ENCODE data around the gene KRT80. TPM values are rescaled to one million over a fixed set of nuclear protein-coding genes. Genes with fewer than 3 reads are reported as not detected.
A peak's percentile ranks its signal among the peaks of the same experiment; 100 is the strongest.

Gene KRT80
- total RNA-seq, 4 donors from 2014 or later, result 78.6 to 293 (median 185) TPM

DNA sequence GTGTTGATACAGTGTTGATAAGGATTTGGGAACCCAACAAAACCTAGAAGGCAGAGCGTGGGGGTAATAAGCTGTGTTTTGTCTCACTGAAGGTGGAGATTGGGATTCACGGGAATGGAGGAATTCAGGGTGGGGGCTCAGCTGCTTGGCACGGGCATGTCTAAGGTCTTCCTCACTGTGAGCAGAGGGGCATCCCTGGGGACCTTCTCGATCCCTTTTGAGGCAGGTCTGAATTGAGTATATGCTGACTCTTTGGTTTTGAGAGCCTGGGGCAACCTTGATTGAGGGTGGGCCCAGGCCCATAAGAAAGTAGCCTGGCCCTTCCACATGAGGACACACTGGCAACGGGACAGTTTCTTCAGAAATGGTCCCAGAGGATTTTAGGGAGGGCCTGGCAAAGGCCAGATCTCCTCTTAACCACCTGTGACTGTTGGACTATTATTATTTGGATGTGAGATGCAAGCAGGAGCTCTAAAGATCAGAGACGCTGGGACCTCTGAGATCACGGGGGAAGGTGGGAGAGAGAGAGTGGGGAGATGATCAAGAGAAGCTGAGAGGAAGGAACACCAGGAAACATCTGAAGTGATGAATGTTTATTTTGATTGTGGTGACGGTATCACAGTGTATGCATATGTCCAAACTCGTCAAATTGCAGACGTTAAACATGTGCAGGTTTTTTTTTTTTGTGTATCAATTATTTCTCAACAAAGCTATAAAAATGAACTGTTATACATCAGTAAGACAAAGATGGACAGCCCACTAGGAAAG, 63.9 kb downstream of the KRT80 start:
- Histone ChIP-seq H3K36me3 (no peaks in the 10 kb centered on the region), H3K27me3 (no peaks in the 10 kb centered on the region), H3K4me1 (peaks cover 38% of the 10 kb centered on the region), H3K4me3 (no peak overlapping the region), H3K9me3 (no peaks in the 10 kb centered on the region), H3K27ac (peak overlapping the region; percentile 63)
- TF ChIP-seq CTCF (IDR thresholded peaks at IDR 0.05), result no peak
- TF ChIP-seq POLR2AphosphoS5 (IDR thresholded peaks at IDR 0.05), result no peak
- TF ChIP-seq POLR2A (IDR thresholded peaks at IDR 0.05), result no peak
- no peak for TF ChIP-seq EP300 (IDR thresholded peaks at IDR 0.05)
- WGBS, result 73% methylated on average over 10 of the region's 10 CpGs
- no peak for DNase-seq (ENCODE audit: low spot score in 2 of 2)

- H3K36me3 ChIP-seq, result no peaks in the 10 kb centered on the region
- H3K27ac ChIP-seq, result peak overlapping the region; percentile 63
These were observed 64.9 kb downstream of the KRT80 start for GRCh38 chr12:52126605-52127578.

GRCh38 chr12:52126050-52126604, 65.7 kb downstream of the KRT80 start:
- Histone ChIP-seq H3K27ac (peak overlapping the region; percentile 63), H3K4me1 (peaks cover 37% of the 10 kb centered on the region), H3K27me3 (no peaks in the 10 kb centered on the region), H3K9me3 (no peaks in the 10 kb centered on the region), H3K36me3 (no peaks in the 10 kb centered on the region), H3K4me3 (no peak overlapping the region)
- no peak for DNase-seq (ENCODE audit: low spot score in 2 of 2)
- TF ChIP-seq CTCF (IDR thresholded peaks at IDR 0.05) (no peak), EP300 (IDR thresholded peaks at IDR 0.05) (no peak), POLR2A (IDR thresholded peaks at IDR 0.05) (no peak), POLR2AphosphoS5 (IDR thresholded peaks at IDR 0.05) (no peak)
- WGBS, result 80% methylated on average over 1 of the region's 2 CpGs

More at GRCh38 chr12:52126605-52127578, 64.9 kb downstream of the KRT80 start:
- H3K4me3 ChIP-seq, result no peak overlapping the region
- WGBS, result 81% methylated on average over 21 of the region's 21 CpGs
- H3K27me3 ChIP-seq, result no peaks in the 10 kb centered on the region
- peaks cover 30% of the 10 kb centered on the region for H3K4me1 ChIP-seq
- DNase-seq (ENCODE audit: low spot score in 2 of 2), result peak; percentile 49 to 67
- H3K9me3 ChIP-seq, result no peaks in the 10 kb centered on the region
- TF ChIP-seq EP300 (IDR thresholded peaks at IDR 0.05), result no peak

GRCh38 chr12:52125476-52125900, 66.3 kb downstream of the KRT80 start:
- whole genome bisulfite sequencing, result 87% methylated on average over 5 of the region's 6 CpGs
- Histone ChIP-seq H3K27ac (peak overlapping the region; percentile 63), H3K4me1 (peaks cover 43% of the 10 kb centered on the region), H3K36me3 (no peaks in the 10 kb centered on the region), H3K4me3 (no peak overlapping the region), H3K9me3 (no peaks in the 10 kb centered on the region), H3K27me3 (no peaks in the 10 kb centered on the region)
- peak in 1 of 2 donors; percentile 49 for DNase-seq (ENCODE audit: low spot score in 2 of 2)
- TF ChIP-seq POLR2AphosphoS5 (IDR thresholded peaks at IDR 0.05), result no peak
- no peak for TF ChIP-seq POLR2A (IDR thresholded peaks at IDR 0.05)
- no peak for TF ChIP-seq EP300 (IDR thresholded peaks at IDR 0.05)
- TF ChIP-seq CTCF (IDR thresholded peaks at IDR 0.05), result no peak

- H3K9me3 ChIP-seq, result no peaks in the 10 kb centered on the region
- no peak overlapping the region for H3K4me3 ChIP-seq
- H3K4me1 ChIP-seq, result peaks cover 57% of the 10 kb centered on the region
- DNase-seq (ENCODE audit: low spot score in 2 of 2), result no peak
- no peak for TF ChIP-seq POLR2A (IDR thresholded peaks at IDR 0.05)
- 69% methylated on average over 8 of the region's 8 CpGs for WGBS
- no peaks in the 10 kb centered on the region for H3K36me3 ChIP-seq
- H3K27ac ChIP-seq, result no peak overlapping the region
- H3K27me3 ChIP-seq, result no peaks in the 10 kb centered on the region
These were observed 68.2 kb downstream of the KRT80 start for GRCh38 chr12:52123487-52124186.

Measured in suprapubic skin (tissue), 4 donors.